HEK293 (cell line): ENCODE results near the gene NAP1L1.

Experiments
- KLF10 ChIP-seq: fragments of 450-650 bp; IDR thresholded peaks from 2 replicates; pipeline ENCODE4 v1.5.1; 2018; ENCODE audit warnings: missing biosample characterization, mild to moderate bottlenecking, missing genetic modification characterization
- ZNF350 ChIP-seq: fragments of 450-650 bp; formaldehyde crosslinking; IDR thresholded peaks from 2 replicates; pipeline ENCODE4 v1.5.0; 2017; ENCODE audit warnings: missing biosample characterization, mild to moderate bottlenecking, missing genetic modification characterization
- ZNF423 ChIP-seq: fragments of 450-650 bp; formaldehyde crosslinking; IDR thresholded peaks from 2 replicates; pipeline ENCODE4 v1.5.1; 2016; ENCODE audit warnings: missing biosample characterization, missing genetic modification characterization
- ZNF776 ChIP-seq: fragments of 450-650 bp; formaldehyde crosslinking; IDR thresholded peaks from 2 replicates; pipeline ENCODE4 v1.5.0; 2017; ENCODE audit warnings: missing biosample characterization, missing genetic modification characterization, borderline replicate concordance
- TF ChIP-seq, protein P1 (sequence below): fragments of 450-650 bp; formaldehyde crosslinking; IDR thresholded peaks from 2 replicates; pipeline ENCODE4 v1.5.1; 2016; ENCODE audit warnings: missing biosample characterization, missing genetic modification characterization
- TF ChIP-seq, protein P2 (sequence below): fragments of 450-650 bp; formaldehyde crosslinking; IDR thresholded peaks from 2 replicates; pipeline ENCODE4 v1.5.1; 2016; ENCODE audit warnings: missing biosample characterization, missing genetic modification characterization

DNA sequence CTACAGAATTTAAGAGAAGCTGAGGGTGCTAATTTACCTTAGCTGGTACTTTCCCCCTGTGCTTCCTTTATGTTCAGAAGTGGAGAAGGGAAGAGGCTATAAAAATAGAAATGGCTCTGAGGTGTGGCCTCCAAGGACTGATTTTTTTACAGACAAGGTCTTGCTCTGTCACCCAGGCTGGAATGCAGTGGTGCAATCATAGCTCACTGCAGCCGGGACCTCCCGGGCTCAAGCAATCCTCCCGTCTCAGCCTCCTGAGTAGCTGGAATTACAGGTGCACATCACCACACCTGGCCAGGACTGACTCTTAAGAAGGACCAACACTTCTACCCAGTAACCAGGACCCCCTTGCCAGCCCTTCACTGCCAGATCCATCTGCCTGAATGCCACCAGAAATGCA lies 23.9 kb upstream of the NAP1L1 start:
- TF ChIP-seq KLF10 (tag by site-specific recombination) = no peak
- TF ChIP-seq, protein P1, sequence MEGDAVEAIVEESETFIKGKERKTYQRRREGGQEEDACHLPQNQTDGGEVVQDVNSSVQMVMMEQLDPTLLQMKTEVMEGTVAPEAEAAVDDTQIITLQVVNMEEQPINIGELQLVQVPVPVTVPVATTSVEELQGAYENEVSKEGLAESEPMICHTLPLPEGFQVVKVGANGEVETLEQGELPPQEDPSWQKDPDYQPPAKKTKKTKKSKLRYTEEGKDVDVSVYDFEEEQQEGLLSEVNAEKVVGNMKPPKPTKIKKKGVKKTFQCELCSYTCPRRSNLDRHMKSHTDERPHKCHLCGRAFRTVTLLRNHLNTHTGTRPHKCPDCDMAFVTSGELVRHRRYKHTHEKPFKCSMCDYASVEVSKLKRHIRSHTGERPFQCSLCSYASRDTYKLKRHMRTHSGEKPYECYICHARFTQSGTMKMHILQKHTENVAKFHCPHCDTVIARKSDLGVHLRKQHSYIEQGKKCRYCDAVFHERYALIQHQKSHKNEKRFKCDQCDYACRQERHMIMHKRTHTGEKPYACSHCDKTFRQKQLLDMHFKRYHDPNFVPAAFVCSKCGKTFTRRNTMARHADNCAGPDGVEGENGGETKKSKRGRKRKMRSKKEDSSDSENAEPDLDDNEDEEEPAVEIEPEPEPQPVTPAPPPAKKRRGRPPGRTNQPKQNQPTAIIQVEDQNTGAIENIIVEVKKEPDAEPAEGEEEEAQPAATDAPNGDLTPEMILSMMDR (tag by site-specific recombination) = no peak
- TF ChIP-seq, protein P2, sequence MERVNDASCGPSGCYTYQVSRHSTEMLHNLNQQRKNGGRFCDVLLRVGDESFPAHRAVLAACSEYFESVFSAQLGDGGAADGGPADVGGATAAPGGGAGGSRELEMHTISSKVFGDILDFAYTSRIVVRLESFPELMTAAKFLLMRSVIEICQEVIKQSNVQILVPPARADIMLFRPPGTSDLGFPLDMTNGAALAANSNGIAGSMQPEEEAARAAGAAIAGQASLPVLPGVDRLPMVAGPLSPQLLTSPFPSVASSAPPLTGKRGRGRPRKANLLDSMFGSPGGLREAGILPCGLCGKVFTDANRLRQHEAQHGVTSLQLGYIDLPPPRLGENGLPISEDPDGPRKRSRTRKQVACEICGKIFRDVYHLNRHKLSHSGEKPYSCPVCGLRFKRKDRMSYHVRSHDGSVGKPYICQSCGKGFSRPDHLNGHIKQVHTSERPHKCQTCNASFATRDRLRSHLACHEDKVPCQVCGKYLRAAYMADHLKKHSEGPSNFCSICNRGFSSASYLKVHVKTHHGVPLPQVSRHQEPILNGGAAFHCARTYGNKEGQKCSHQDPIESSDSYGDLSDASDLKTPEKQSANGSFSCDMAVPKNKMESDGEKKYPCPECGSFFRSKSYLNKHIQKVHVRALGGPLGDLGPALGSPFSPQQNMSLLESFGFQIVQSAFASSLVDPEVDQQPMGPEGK (tag by site-specific recombination) = no peak
- no peak for TF ChIP-seq ZNF350
- TF ChIP-seq ZNF776 (tag by site-specific recombination) = no peak
- TF ChIP-seq ZNF423 (tag by site-specific recombination) = no peak
